ENCODE measurements around the gene GTF2IRD1. TPM values are rescaled to one million over a fixed set of nuclear protein-coding genes. Genes with fewer than 3 reads are reported as not detected.

Gene GTF2IRD1
- total RNA-seq, 1 experiment from 2014 or later, result 34.3 TPM

- Mint-ChIP-seq H3K4me3 (no peak overlapping the region; a peak in 1 of 5 replicates), H3K27ac (no peak overlapping the region; a peak in 2 of 7 replicates), H3K36me3 (ENCODE audit: insufficient read depth in 1 of 3, low read depth in 3 of 3) (peaks cover 0 to 5% (median 0%) of the 10 kb centered on the region in 3 experiments; a peak in 1 of 7 replicates), H3K4me1 (peaks cover 13 to 24% of the 10 kb centered on the region in 2 experiments), H3K27me3 (ENCODE audit: low read depth) (no peaks in the 10 kb centered on the region), H3K9me3 (no peaks in the 10 kb centered on the region)
- Histone ChIP-seq H4K8ac (replicated peaks; ENCODE audit: insufficient read length, low read depth, low read length) (no peak overlapping the region), H3K4me1 (ENCODE audit: insufficient read depth, low read length) (no peaks in the 10 kb centered on the region), H2BK20ac (ENCODE audit: low read depth, low read length, poor library complexity, severe bottlenecking) (no peak overlapping the region), H3K4me2 (ENCODE audit: insufficient read depth, insufficient read length, low read length) (no peak overlapping the region), H3K79me1 (ENCODE audit: insufficient read depth, low read depth, low read length, poor library complexity, severe bottlenecking) (no peaks in the 10 kb centered on the region), H3T11ph (ENCODE audit: low read length) (no peak overlapping the region), H2BK12ac (ENCODE audit: insufficient read length, low read depth, low read length) (no peak overlapping the region), H3K18ac (ENCODE audit: insufficient read length, low read depth, low read length) (no peak overlapping the region), H4K20me1 (ENCODE audit: control insufficient read depth, insufficient read depth, insufficient read length) (no peaks in the 10 kb centered on the region), H2AK5ac (ENCODE audit: insufficient read length, low read length) (no peak overlapping the region), H3K9me3 (ENCODE audit: control insufficient read depth, low read depth, low read length) (no peaks in the 10 kb centered on the region), H2BK5ac (ENCODE audit: insufficient read length, low read length) (no peak overlapping the region), H2BK120ac (ENCODE audit: low read depth, low read length, poor library complexity, severe bottlenecking) (no peak overlapping the region), H3K14ac (ENCODE audit: insufficient read depth, low read length) (no peak overlapping the region), H4K5ac (ENCODE audit: insufficient read length, low read depth, low read length) (no peak overlapping the region), H3K79me2 (ENCODE audit: insufficient read depth, low read length) (no peaks in the 10 kb centered on the region), H2AFZ (ENCODE audit: low read length) (no peak overlapping the region), H3K23me2 (ENCODE audit: insufficient read length, low read depth, low read length, poor library complexity, severe bottlenecking) (no peaks in the 10 kb centered on the region), H4K91ac (ENCODE audit: insufficient read length, low read depth, low read length) (no peak overlapping the region), H3K27ac (ENCODE audit: insufficient read length, low read depth, low read length) (no peak overlapping the region), H3K23ac (ENCODE audit: insufficient read length, low read depth, low read length) (no peak overlapping the region), H3K56ac (ENCODE audit: insufficient read length, low read depth, low read length) (no peak overlapping the region), H2BK15ac (ENCODE audit: low read depth, low read length) (no peak overlapping the region), H3K27me3 (ENCODE audit: insufficient read depth, low read length) (no peaks in the 10 kb centered on the region), H3K9ac (ENCODE audit: extremely low read depth, insufficient read length, low read length) (no peak overlapping the region), H3K4ac (ENCODE audit: low read depth, low read length) (no peak overlapping the region)
- WGBS (ENCODE audit: extremely low coverage, insufficient read length, low lambda C conversion rate), result no CpG with 5 or more reads among the region's 9 CpGs
- TF ChIP-seq CTCF (conservative IDR thresholded peaks at IDR 0.05), result no peak
- DNase-seq, result no peak
Observed at GRCh38 chr7:74633451-74633921, 179.8 kb downstream of the GTF2IRD1 start.

All from H9 (cell line).